ENCODE data around the gene DNAAF2. TPM values are rescaled to one million over a fixed set of nuclear protein-coding genes. Genes with fewer than 3 reads are reported as not detected.
A peak's percentile ranks its signal among the peaks of the same experiment; 100 is the strongest.
"Not testable (repeated sequence)": the region's sequence is repeated elsewhere in the genome, so short reads cannot be mapped to it uniquely, and the experiment has no call there.

DNAAF2 gene
- polyA plus RNA-seq, 3 donors = 16.3 to 17.4 (median 16.4) TPM

DNA sequence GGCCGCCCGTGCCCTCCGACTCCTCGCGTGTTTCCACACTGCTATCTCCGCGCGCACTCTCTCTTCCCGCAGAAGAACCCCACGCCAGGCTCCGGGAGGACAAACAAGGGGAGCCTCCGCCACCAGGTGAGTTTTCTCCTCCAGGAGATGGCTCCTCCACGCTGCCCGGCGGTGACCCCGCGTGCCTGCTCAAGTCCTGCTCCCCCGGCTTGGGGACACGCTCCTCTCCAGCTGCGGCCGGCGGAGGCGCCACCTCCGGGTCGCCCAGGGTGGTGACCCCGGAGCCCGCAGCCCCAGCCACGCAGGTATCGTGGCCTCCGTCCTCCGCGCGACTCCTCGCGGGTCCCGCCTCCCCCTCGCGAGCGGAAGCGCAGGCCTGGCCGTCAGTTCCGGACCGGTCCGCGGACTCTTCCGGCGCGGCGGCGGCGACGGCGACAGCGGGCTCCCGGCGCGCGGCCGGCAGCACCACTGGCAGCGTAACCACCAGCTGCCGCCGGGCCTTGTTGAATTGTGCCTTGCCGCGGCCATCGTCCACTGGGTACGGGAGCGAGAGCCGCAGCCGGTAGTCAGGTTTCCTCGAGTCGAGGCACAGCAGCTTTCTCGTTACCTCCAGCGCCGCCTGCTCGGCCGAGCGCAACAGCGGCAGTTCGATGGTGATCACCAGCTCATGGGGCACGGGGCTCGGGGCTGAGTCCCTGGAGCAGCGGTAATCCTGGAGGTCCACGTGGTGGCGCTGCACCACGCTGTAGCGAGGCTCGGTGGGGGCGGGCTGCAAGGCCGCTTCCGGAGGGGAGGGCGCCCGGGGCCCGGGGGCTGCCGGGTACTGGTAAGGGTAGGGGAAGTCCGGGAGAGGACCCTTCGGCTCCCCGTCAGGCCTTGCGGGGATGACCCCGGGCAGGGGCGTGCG is 1.2 kb downstream of the DNAAF2 start:
- DNase-seq = peak; percentile 96

DNA sequence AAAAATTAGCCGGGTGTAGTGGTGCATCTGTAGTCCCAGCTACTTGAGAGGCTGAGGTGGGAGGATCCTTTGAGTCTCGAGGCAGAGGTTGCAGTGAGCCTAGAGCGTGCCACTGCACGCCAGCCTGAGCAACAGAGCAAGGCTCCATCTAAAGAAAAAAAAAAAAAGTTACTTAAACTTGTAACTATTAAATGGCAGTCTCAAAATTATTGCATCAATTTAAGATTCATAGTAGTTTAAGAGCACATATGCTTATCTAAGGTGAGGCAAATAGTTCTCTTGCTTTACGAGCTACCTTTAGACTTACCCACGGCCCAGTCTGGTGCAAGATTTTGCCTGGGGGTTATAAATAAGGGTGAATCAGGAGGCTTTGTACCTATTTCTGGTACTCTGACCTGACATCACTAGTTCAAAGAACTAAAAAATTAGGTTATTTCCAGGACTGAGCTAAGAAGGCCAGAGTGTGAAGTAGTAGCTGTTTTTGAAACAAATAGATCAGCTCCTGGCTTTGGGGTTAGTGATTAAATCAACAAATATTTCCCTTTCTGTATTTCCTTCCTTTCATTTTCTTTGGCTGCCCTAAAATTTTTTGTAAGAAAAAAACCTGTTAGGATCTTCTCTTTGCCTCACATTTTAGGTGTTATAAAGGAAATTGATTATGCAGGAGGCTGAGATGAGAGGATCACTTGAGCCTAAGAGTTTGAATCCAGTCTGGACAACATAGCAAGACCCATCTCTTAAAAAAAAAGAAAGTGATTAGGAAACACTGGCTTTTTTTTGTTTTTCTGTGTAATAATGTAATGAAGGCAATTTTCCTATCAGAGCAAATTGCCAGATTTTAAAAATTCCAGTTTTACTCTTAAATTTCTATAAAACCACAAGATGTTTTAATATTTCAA is 10.9 kb downstream of the DNAAF2 start:
- DNase-seq = no peak

DNA sequence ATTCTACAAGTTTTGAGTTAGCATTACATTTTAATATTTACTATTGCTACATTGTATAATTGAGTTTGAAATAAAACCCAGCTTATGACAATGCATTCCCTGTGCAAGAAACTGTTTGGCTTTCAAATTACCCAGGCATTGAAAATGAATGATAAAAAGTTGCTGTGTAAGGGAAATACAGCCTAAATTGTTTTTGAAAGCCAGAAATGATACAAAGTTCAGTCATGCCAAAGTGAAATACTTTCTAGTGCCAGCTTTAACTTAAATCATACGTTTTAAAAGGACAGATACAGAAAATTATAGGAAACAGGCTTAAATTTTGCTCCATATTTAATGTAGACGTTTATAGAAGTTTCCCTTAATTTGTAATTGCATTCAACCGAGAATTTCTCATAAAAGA is 11.7 kb downstream of the DNAAF2 start:
- no peak for DNase-seq

DNA sequence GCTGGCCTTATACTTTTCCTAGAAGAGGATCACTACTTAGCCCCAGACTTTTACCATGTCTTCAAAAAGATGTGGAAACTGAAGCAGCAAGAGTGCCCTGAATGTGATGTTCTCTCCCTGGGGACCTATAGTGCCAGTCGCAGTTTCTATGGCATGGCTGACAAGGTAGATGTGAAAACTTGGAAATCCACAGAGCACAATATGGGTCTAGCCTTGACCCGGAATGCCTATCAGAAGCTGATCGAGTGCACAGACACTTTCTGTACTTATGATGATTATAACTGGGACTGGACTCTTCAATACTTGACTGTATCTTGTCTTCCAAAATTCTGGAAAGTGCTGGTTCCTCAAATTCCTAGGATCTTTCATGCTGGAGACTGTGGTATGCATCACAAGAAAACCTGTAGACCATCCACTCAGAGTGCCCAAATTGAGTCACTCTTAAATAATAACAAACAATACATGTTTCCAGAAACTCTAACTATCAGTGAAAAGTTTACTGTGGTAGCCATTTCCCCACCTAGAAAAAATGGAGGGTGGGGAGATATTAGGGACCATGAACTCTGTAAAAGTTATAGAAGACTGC is 12.9 kb downstream of the DNAAF2 start:
- no peak for DNase-seq

DNA sequence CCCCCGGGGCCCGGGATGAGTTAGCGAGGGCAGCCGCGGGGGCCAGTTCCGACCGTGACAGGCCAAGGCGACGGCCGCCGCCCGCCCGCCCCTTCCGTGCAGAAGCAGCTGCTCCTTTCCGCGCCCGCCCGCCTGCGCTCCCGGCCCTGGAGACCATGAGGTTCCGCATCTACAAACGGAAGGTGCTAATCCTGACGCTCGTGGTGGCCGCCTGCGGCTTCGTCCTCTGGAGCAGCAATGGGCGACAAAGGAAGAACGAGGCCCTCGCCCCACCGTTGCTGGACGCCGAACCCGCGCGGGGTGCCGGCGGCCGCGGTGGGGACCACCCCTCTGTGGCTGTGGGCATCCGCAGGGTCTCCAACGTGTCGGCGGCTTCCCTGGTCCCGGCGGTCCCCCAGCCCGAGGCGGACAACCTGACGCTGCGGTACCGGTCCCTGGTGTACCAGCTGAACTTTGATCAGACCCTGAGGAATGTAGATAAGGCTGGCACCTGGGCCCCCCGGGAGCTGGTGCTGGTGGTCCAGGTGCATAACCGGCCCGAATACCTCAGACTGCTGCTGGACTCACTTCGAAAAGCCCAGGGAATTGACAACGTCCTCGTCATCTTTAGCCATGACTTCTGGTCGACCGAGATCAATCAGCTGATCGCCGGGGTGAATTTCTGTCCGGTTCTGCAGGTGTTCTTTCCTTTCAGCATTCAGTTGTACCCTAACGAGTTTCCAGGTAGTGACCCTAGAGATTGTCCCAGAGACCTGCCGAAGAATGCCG is 13.7 kb downstream of the DNAAF2 start:
- peak; percentile 67 for DNase-seq

DNA sequence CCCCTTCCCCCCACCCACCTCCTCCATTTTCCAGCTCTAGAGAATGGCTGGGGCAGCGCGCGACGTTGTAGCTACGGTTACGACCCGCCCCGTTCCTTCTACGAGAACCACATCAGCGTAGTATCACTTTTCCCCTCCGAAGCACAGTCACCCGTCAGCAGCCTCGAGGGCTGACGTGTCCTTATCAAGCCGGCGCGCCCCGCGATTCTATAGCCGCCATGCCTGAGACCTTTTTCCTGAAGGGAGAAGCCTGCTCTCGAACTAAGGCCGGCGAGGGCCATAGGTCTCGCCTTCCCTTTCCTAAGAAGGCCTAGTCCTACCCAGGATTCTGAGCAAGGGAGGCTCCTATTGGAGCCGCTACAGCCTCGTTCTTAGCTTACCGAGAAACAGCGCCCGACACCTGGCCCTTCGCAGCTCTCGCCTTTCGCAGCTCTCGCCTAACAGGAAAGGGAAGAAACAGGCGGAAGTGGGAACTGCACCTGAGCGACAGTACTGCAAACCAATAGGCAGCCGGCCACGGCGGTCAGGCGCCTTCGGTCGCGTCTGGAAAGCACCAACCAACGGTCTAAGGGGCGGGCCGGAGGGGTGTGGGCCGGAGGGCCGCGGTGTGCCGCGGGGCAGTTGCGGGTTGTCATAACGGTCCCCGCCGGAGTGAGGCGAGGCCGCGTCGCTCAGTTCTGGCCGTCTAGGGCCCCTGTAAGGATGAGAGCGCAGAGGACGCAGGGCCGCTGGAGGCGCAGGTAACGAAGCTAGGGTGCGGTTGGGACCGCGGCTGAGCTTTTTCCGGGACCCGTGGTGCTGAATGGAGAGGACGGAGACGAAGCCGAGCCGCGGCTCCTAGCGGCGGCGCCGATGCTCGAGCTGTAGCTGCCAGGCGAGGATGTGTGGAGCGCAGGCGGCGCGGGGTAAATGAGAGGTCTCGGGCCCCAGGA is 14.6 kb downstream of the DNAAF2 start, which contains the start of the genes MGAT2 and RPL36AL:
Gene MGAT2 (plus strand): TSS at position 618 of the 932 bp plus-strand sequence. CDS start 470 bp downstream, outside the sequence.
Gene RPL36AL (minus strand): TSS at position 445 of the 932 bp plus-strand sequence. CDS start 1,522 bp downstream, outside the sequence.
- peak; percentile 98 for DNase-seq

DNA sequence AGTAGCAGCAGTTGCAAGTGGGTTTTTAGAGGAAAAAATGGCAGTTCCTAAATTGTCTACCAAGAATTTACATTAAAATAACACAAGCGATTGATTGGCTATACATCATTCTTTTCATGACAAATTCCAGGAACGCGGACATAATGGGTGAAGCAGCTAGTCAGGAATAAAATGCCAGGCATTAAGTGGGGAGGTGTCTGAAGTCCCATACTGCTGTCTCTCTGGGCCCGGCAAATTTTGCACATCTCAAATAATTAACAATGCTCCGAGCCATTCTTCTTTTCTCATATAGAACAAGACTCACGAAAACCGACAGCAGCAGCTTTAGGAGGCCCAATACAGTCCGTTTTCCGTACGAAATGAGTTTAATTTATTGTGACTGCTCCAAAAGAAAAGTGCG is 15.3 kb downstream of the DNAAF2 start:
- no peak for DNase-seq

DNA sequence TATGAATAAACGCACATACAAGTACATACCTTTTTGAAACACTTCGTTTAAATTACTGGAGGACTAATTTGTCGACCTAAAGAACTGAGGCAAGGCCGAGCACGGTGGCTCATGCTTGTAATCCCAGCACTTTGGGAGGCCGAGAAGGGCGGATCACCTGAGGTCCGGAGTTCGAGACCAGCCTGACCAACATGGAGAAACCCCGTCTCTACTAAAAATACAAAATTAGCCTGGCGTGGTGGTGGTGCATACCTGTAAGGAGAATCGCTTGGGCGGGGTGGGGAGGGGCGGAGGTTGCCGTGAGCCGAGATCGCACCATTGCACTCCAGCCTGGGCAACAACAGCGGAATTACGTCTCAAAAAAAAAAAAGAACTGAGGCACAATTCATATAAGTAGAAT is 15.8 kb downstream of the DNAAF2 start:
- not testable (repeated sequence) for DNase-seq

DNA sequence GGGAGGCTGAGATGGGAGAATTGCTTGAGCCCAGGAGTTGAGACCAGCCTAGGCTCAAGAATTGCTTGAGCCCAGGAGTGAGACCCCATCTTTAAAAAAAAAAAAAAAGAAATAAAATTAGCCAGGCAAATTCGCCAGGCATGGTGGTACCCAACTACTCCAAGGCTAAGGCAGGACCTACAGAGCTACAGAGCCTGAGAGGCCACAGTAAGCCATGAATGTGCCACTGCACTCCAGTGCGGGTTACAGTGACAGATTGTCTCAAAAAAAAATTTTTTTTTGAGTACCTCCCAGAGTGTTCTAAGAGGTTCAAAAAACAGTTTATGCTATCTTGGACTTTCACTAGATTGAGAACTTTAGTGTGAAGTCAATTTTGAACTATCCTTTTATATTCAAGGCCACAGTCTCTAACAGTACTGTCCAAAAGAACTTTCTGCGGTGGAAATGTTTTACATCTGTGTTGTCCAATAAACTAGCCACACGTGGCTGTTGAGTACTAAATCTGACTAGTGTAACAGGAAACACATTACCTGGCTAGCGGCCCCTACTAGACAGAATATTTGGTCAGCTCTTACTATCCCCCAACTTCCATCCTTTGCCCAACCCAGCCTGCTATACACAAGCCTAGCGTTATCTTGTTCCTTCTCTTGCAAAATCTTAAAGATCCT is 17.1 kb downstream of the DNAAF2 start:
- no peak for DNase-seq

DNA sequence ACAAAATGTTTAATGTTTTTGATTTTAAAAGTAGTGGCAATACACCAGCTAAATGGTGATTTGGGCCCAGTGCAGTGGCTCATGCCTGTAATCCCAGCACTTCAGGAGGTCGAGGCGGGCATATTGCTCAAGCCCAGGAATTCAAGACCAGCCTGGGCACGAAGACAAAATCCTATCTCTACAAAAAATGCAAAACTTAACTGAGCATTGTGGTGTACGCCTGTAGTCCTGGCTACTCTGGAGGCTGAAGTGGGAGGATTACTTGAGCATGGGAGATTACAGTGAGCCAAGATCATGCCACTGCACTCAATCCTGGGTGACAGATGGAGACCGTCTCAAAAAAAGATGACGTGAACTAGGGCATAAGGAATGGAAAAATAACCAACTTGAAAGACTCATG is 19.3 kb downstream of the DNAAF2 start:
- DNase-seq = no peak

DNA sequence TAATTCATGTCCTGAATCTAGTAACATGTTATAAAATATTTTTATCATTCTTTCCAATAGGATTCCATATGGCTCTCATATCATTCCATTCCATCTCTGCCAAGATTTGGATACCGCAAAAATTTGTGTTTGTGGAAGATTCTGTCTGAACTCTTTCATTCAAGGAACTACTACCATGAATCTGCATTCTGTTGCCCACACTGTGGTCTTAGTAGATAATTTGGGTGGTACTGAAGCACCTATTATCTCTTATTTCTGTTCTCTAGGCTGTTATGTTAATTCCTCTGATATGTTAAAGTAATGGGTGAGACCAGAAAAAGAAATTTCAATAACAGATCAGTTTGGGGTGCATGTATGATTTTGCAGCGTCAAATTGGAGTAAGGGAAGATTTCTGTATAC is 20.8 kb downstream of the DNAAF2 start:
- DNase-seq = no peak

DNA sequence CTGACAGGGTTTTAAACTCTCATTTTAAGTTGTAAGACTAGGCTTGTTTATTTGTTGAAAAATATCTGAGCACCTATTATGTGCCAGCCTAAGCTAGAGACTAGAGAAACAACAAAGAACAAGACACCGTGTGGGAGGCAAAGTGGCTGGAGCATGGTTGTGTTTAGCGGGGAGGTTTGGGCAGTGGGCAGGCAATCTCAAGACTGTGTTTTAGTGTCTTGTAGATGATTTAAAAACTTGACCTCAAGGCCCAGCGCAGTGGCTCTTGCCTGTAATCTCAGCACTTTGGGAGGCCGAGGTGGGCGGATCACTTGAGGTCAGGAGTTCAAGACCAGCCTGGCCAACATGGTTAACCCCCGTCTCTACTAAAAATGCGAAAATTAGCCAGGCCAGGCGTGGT is 22.4 kb downstream of the DNAAF2 start:
- DNase-seq = no peak

DNA sequence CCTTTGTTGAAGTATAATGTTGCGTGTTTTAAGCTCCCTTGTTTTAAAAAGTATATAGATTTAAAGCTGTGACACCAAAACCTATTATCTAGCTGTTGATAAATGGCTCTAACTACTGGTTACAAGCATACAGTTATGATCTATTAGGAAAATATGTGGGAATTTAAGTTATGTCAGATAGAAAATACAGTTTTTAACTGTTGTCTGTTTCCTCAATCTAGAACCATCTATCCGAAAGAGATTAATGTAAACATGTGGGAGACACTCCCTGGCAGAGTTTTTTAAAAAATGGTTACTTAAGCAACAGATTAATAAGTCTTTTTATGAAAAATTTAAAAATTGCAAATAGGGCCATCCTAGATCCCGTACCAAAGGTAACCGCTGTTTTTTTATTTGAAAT is 22.8 kb downstream of the DNAAF2 start:
- DNase-seq = no peak

DNA sequence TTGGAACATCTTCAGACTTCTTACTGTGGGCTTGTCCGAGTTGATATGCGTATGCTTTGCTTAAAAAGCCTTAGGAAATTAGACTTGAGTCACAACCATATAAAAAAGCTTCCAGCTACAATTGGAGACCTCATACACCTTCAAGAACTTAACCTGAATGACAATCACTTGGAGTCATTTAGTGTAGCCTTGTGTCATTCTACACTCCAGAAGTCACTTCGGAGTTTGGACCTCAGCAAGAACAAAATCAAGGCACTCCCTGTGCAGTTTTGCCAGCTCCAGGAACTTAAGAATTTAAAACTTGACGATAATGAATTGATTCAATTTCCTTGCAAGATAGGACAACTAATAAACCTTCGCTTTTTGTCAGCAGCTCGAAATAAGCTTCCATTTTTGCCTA is 27.5 kb downstream of the DNAAF2 start:
- DNase-seq = no peak

DNA sequence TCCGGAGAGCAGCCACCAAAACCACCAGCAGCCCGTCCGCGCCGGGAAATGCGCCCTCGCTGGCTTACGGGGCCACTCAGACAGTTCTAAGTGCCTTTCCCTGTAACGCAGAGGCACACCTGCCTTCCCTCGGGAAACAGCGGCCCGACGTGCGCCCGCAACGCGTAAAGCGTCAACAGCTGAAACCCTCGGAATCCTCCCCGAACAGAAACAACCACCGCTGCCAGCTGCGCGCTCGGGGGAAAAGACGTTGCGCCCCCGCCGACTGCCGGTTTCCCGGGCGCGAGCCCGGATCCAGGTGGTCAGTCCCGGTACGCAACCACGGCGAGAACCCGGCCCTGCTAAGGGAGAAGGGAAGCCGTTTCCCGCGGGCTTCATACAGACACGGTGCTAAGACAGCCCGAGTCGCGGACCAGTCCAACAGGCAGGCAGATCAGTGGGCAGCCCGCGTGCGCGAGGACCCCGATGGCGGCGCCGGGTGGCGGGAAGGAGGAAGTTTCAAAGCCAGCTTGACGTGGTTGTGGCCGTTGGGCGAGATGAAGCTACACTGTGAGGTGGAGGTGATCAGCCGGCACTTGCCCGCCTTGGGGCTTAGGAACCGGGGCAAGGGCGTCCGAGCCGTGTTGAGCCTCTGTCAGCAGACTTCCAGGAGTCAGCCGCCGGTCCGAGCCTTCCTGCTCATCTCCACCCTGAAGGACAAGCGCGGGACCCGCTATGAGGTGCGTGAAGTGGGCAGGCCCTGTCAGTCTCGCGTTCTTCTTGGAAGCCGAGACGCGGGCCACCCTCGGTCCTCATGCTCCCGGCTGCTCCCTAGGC is 36.4 kb downstream of the DNAAF2 start, which contains the start of gene LRR1:
Gene LRR1 (plus strand): TSS at position 456 of the 816 bp plus-strand sequence. CDS start 81 bp downstream, at position 537.
- DNase-seq = peak; percentile 83

DNA sequence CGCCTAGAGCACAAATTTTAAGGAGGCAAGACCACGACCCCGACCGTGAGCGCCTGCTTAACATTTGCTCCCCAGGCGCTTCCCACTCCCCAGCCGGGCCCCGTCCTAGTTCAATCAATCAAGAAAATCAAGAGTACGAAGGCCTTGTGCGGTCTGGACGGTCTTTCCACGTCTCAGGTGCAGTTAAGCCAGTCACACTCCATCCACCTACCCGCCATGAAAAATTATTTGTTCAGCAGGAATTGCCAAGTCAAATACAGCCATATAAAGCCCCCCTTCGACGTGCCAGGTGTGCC is 36.9 kb downstream of the DNAAF2 start:
- no peak for DNase-seq

DNA sequence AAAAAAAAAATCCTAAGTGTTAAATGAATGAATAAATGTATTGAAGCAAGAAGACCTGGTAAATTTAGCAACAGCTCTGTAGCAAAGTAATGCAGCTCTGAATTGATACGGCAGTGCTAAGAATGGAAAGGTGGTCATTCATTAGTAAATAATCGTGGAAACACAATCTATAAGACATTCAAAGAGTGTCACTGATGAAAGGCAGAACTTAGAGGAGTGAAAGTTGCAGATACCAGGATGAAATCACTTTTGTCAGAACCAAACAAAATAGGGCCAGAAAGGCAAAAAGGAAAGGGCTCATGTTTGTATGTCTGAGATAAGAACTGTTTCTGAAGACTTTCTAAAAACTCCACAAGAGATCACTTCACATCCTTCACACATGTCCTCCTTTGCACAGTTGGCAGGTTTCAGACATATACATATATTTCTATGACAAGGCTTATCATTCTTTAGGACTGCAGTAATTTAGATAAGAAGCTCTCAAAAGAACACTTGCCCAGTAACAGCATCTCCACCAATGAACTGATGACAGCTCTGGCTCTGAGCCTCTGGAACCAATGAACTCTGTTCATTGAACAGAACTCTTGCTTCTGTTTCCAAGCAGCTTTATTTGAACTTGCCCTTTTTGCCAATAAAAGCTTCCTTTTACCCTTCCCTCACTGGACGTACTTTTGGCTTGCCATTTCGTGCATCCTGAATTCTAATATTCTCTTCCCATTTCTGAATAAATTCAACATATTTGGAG is 40.5 kb downstream of the DNAAF2 start:
- DNase-seq = no peak

DNA sequence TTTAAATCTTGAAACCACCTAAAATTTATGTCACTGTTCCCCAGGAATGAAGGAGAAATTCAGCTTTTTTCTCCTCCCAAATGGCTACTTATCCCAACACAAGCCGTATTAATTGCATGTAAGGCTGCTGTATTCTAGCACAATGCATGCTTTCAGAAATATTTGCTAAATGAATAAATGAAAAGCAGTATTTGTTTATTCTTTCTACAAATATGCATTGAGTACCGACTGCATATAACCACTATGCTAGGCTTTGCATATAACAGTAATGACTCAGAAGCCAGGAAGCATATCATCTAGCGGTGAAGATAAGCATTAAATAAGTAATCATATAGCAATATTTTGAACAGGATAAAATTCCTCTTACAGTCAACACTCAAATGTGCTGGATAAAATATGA is 42.0 kb downstream of the DNAAF2 start:
- DNase-seq = no peak

All from renal pelvis (tissue), 4 donors.